Body of pancreas (tissue), 4 donors: ENCODE measurements around the gene FOXK1. TPM values are rescaled to one million over a fixed set of nuclear protein-coding genes. Genes with fewer than 3 reads are reported as not detected.

Experiments
- ATAC-seq: fragments of 150-250 bp; one replicate; pipeline ENCODE4 v1.9.1; 2016
- DNase-seq, 4 donors: peaks; one replicate each; pipeline ENCODE4 v3.0.0-alpha.2; 2019
- H3K27ac ChIP-seq, 4 donors: fragments of 200-600 bp; sonication (generic); 1 replicate in 3 of 4; 2 replicates in 1 of 4; pipeline versions ENCODE4 v1.5.1 to v1.6.1; 2016 to 2019; ENCODE audit warnings: mild to moderate bottlenecking in 1 of 4, mixed read lengths in 1 of 4, moderate library complexity in 1 of 4
- H3K27me3 ChIP-seq, 2 donors: fragments of 200-600 bp; sonication (generic); one replicate each; pipeline ENCODE4 v1.6.0; 2016; ENCODE audit warnings: mild to moderate bottlenecking in 1 of 2
- H3K36me3 ChIP-seq, 2 donors: fragments of 200-600 bp; sonication (generic); replicated peaks in 1 of 2; 2 replicates each; pipeline ENCODE4 v1.5.1; 2016; ENCODE audit warnings: low read depth in 2 of 2; ENCODE audit not compliant: insufficient read depth in 1 of 2
- H3K4me1 ChIP-seq: fragments of 200-600 bp; sonication (generic); one replicate; pipeline ENCODE4 v1.6.0; 2016
- H3K4me3 ChIP-seq, 2 donors: fragments of 200-600 bp; sonication (generic); 1 replicate in 1 of 2; 2 replicates in 1 of 2; pipeline ENCODE4 v1.5.1; 2016 to 2019
- H3K9me3 ChIP-seq, 3 donors: fragments of 200-600 bp; sonication (generic); 1 replicate in 2 of 3; 2 replicates in 1 of 3; pipeline ENCODE4 v1.5.1; 2016
- POLR2A ChIP-seq, 3 donors: fragments of 450-650 bp; IDR thresholded peaks; one replicate each; pipeline ENCODE4 v1.6.1; 2016; ENCODE audit warnings: antibody characterized with exemption in 3 of 3, mild to moderate bottlenecking in 2 of 3
- WGBS, 2 donors: methylation state at CpG; one replicate each; pipeline ENCODE4 v1.1.5; 2017; 5-methylcytosine and 5-hydroxymethylcytosine counted together
- intact Hi-C: fragments of 100-400 bp; cut with DNase I; formaldehyde crosslinking; loops from one replicate; pipeline ENCODE4 v1.15.1; 2023
- total RNA-seq, 2 donors: library from RNA; depleted of rRNA; stranded (reverse); fragments of >200 nt; gene quantifications; one replicate each; pipeline ENCODE4 v1.1.0, GENCODE V29; 2016
- TF ChIP-seq, protein P1 (sequence below), 7 experiments: fragments of 450-650 bp in 4 of 7; fragments of 200-600 bp in 3 of 7; sonication (generic) in 3 of 7; IDR thresholded peaks; one replicate each; pipeline ENCODE4 v1.5.1; 2016 to 2019; ENCODE audit warnings: antibody characterized with exemption in 7 of 7

The FOXK1 gene
- total RNA-seq, 2 donors from 2014 or later = 16.2 to 17.6 TPM

DNA sequence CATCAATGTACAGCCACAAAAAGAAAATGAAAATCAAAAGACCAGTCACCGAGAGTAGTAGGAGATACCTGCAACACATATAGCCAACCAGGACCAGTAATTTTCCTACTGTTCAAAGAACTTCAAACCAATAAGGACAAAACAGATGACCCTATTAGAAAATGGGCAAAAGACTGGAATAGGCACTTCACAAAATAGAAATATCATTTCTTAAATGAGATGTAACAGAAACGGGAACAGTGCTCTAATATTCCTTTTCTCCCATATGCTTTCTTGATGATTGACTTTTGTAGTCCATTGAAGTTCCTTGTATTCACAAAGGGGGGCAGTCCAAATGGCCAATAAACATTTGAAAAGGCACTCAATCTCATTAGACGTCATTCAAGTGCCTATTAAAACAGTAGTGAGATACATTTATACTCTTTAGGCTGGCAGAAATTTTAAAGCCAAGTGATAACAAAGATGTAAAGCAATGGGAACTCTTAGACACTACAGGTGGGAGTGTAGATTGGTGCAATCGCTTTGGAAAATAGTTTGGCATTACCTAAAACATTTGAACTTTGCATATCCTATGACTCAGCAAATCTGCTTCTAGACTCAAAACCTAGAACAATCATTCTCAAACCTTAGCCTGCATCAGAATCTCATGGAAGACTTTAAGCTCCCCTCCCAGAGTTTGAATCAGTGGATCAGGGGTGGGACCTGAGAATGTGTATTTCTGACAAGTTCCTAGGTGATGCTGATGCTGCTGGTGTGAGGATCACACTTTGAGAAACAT, 24.3 kb upstream of the FOXK1 start:
- ATAC-seq (no peak), DNase-seq (no peak)
- TF ChIP-seq POLR2A (IDR thresholded peaks at IDR 0.05) = no peak
- TF ChIP-seq, protein P1, sequence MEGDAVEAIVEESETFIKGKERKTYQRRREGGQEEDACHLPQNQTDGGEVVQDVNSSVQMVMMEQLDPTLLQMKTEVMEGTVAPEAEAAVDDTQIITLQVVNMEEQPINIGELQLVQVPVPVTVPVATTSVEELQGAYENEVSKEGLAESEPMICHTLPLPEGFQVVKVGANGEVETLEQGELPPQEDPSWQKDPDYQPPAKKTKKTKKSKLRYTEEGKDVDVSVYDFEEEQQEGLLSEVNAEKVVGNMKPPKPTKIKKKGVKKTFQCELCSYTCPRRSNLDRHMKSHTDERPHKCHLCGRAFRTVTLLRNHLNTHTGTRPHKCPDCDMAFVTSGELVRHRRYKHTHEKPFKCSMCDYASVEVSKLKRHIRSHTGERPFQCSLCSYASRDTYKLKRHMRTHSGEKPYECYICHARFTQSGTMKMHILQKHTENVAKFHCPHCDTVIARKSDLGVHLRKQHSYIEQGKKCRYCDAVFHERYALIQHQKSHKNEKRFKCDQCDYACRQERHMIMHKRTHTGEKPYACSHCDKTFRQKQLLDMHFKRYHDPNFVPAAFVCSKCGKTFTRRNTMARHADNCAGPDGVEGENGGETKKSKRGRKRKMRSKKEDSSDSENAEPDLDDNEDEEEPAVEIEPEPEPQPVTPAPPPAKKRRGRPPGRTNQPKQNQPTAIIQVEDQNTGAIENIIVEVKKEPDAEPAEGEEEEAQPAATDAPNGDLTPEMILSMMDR (IDR thresholded peaks at IDR 0.05) = no peak
- Histone ChIP-seq H3K36me3 (no peaks in the 10 kb centered on the region), H3K9me3 (no peaks in the 10 kb centered on the region), H3K27me3 (no peaks in the 10 kb centered on the region), H3K27ac (no peak overlapping the region), H3K4me1 (peaks cover 4% of the 10 kb centered on the region), H3K4me3 (no peak overlapping the region)
- intact Hi-C loops = no loop called here
- 59 to 76% methylated on average over 4 of the region's 4 CpGs for WGBS, 2 donors

DNA sequence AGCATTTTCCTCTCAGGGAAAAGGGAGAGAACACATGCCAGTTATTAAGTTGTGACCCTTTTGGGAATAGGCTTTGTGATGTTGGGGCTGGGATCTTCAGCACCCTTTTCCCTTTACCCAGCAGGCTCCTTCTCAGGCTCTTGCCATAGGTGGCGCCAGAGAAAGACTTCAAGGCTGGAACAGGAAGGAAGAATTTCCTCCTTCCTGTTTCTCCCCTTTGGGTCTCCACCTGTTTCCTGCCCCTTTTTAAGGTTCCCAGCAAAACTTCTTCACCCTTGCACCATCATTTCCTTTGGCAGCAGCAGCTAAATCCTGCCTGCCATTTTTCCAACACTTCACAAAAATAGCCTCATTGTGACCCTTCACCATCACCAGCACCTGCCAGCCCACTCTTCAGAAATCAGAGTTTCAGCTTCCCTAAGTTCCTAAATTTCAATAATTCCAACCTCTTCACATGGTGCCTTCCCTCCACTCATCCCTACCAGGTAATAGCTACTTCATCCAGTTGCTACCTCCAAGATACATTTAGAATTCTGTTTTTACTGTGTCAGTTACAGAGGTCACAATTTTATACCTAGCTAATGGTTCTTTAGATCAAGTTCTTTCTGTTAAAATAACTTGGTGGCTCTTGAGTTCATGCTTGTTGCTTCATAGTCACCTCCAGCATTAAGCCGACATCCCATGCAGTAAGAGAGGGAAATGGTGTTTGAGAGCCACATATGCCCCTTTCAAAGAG, 22.4 kb upstream of the FOXK1 start:
- no peak for ATAC-seq

DNA sequence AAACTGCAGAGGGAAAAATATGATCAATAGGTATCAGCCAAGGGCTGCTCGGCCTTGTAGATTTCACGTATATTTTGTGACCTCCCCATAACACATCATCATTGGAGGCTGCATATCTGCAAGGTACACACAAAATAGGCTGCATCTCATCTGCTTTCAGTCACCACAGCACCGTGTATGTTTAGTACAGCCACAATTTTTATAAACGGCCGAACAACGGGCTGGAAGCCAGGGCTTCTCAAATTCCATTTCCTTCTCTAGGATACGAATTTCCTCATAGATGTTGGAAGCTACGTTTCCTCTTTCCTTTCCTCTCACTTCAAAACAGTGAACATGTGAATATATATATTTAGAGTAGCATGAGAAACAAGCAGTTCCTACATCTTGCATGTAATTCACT, 20.2 kb upstream of the FOXK1 start:
- Histone ChIP-seq H3K4me3 (no peak overlapping the region), H3K27ac (peak overlapping the region in 2 of 4 donors; percentile 30 to 44), H3K4me1 (peaks cover 4% of the 10 kb centered on the region), H3K36me3 (no peaks in the 10 kb centered on the region), H3K9me3 (no peaks in the 10 kb centered on the region), H3K27me3 (no peaks in the 10 kb centered on the region)
- ATAC-seq (no peak), DNase-seq (peak in 1 of 4 donors; percentile 38)
- intact Hi-C loops = no loop called here
- TF ChIP-seq, protein P1 (IDR thresholded peaks at IDR 0.05) = no peak
- no peak for TF ChIP-seq POLR2A (IDR thresholded peaks at IDR 0.05)
- 24 to 32% methylated on average over 8 of the region's 8 CpGs for WGBS, 2 donors

More for the DNA sequence above, 22.4 kb upstream of the FOXK1 start:
- no peak overlapping the region for H3K4me3 ChIP-seq
- H3K27me3 ChIP-seq = no peaks in the 10 kb centered on the region
- peaks cover 4% of the 10 kb centered on the region for H3K4me1 ChIP-seq
- 73% methylated on average over 2 of the region's 2 CpGs for WGBS, 2 donors
- intact Hi-C loops = no loop called here
- no peak for TF ChIP-seq POLR2A (IDR thresholded peaks at IDR 0.05)
- TF ChIP-seq, protein P1 (IDR thresholded peaks at IDR 0.05) = no peak
- no peaks in the 10 kb centered on the region for H3K36me3 ChIP-seq
- no peak overlapping the region for H3K27ac ChIP-seq
- DNase-seq = no peak
- no peaks in the 10 kb centered on the region for H3K9me3 ChIP-seq

DNA sequence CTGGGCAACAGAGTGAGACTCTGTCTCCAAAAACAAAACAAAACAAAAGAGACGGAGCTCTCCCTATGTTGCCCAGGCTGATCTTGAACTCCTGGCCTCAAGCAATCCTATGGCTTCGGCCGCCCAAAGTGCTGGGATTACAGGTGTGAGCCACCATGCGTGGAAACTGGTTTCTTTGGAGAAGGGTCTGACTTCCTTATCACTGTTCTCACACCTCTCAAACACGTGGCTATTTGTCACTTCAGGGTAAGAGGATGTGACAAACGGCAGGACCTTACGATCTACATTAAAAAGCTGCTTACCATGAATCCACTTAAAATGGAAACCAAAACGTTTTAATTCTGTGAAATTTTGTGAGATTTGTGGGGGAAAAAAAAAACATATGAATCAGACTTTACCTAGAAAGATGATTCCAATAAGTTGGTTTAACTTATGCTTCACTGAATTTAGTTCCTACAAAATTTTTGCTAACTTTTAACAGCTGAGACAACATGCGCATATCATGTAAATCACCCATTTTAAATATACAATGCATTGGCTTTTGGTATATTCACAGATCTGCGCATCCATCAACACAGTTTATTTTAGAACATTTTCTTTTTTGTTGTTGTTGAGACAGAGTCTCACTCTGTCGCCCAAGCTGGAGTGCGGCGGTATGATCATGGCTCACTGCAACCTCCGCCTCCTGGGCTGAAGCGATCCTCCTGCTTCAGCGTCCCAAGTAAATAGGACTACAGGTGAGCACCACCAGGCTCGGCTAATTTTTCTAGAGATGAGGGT, 18.7 kb upstream of the FOXK1 start:
- ATAC-seq = no peak
- 77 to 85% methylated on average over 17 of the region's 17 CpGs for WGBS, 2 donors
- H3K36me3 ChIP-seq = no peaks in the 10 kb centered on the region

More for the DNA sequence above, 18.7 kb upstream of the FOXK1 start:
- no peaks in the 10 kb centered on the region for H3K27me3 ChIP-seq
- TF ChIP-seq, protein P1 (IDR thresholded peaks at IDR 0.05) = no peak
- TF ChIP-seq POLR2A (IDR thresholded peaks at IDR 0.05) = no peak
- no peak for DNase-seq
- H3K27ac ChIP-seq = no peak overlapping the region
- no peak overlapping the region for H3K4me3 ChIP-seq
- intact Hi-C loops = no loop called here
- H3K4me1 ChIP-seq = peaks cover 4% of the 10 kb centered on the region
- no peaks in the 10 kb centered on the region for H3K9me3 ChIP-seq
